GM12878 (cell line): Measurements from ENCODE around the gene DHDDS. TPM values are rescaled to one million over a fixed set of nuclear protein-coding genes. Genes with fewer than 3 reads are reported as not detected.

Experiments
- ATAC-seq: fragments of 200-7000 bp; cut with Tn5 transposase; 3 replicates; pipeline ENCODE4 v1.9.1; 2020; ENCODE audit warnings: mild to moderate bottlenecking, moderate library complexity
- BruUV-seq: library from RNA; stranded (reverse); fragments of 400-500 nt; replicated peaks from 2 replicates; lab custom pipeline; 2021; lab: Mats Ljungman, UMichigan
- CTCF ChIA-PET: fragments of 300-600 bp; sonication (Branson Sonifier 250); formaldehyde crosslinking; extraction: SDS; loops from one replicate; lab custom pipeline; 2021; ENCODE audit warnings: inconsistent platforms; lab: Yijun Ruan, JAX
- POLR2A ChIA-PET: fragments of 350-600 bp; formaldehyde crosslinking; extraction: SDS; loops from one replicate; lab custom pipeline; 2021; ENCODE audit warnings: inconsistent platforms; lab: Charles Lee
- RAD21 ChIA-PET: fragments of 300-600 bp; sonication (Branson Sonifier 250); formaldehyde crosslinking; loops from one replicate; lab custom pipeline; 2023; ENCODE audit warnings: antibody characterized with exemption; ENCODE audit not compliant: unreplicated experiment; lab: Charles Lee
- SMC1A ChIA-PET: fragments of 300-600 bp; sonication (Branson Sonifier 250); formaldehyde crosslinking; loops from one replicate; lab custom pipeline; 2023; ENCODE audit not compliant: unreplicated experiment, uncharacterized antibody; lab: Charles Lee
- DNase-seq: peaks from one replicate; pipeline ENCODE4 v3.0.0-alpha.2; 2011; ENCODE audit warnings: low read depth, low spot score
- FAIRE-seq: peaks from 3 replicates; lab custom pipeline; 2011; peaks lifted over from hg19 to GRCh38; lab: Jason Lieb, UNC
- H2AFZ ChIP-seq: 2 replicates; pipeline ENCODE4 v1.6.0; 2011; ENCODE audit warnings: low read depth, low read length, control low read depth; ENCODE audit not compliant: control insufficient read depth
- H3K27ac ChIP-seq: 2 replicates; pipeline ENCODE4 v1.5.1; 2011; ENCODE audit warnings: control low read depth; ENCODE audit not compliant: control insufficient read depth, insufficient read depth
- H3K27me3 ChIP-seq, 2 experiments: replicated peaks in 1 of 2; 2 replicates each; pipeline versions ENCODE4 v1.6.0 to v1.6.1; 2011; ENCODE audit warnings: low read length in 1 of 2; ENCODE audit not compliant: control insufficient read depth in 2 of 2, insufficient read depth in 2 of 2
- H3K36me3 ChIP-seq, 2 experiments: 2 replicates each; pipeline ENCODE4 v1.5.1; 2011; ENCODE audit warnings: low read length in 1 of 2; ENCODE audit not compliant: control insufficient read depth in 2 of 2, insufficient read depth in 2 of 2
- H3K4me1 ChIP-seq: 2 replicates; pipeline ENCODE4 v1.6.1; 2011; ENCODE audit warnings: mild to moderate bottlenecking, low read length, moderate library complexity, mixed read lengths; ENCODE audit not compliant: control insufficient read depth, insufficient read depth
- H3K4me2 ChIP-seq: 2 replicates; pipeline ENCODE4 v1.6.0; 2011; ENCODE audit warnings: control low read depth; ENCODE audit not compliant: control insufficient read depth, insufficient read depth
- H3K4me3 ChIP-seq: fragments of 200-600 bp; sonication (generic); 2 replicates; pipeline ENCODE4 v1.5.1; 2016
- H3K79me2 ChIP-seq: 2 replicates; pipeline ENCODE4 v1.6.0; 2011; ENCODE audit warnings: low read length; ENCODE audit not compliant: control insufficient read depth, insufficient read depth
- H3K9ac ChIP-seq: 2 replicates; pipeline ENCODE4 v1.8.0; 2011; ENCODE audit warnings: low read length, control low read depth, mixed read lengths; ENCODE audit not compliant: control insufficient read depth, insufficient read depth
- H3K9me3 ChIP-seq: replicated peaks from 3 replicates; pipeline ENCODE4 v1.5.1; 2011; ENCODE audit warnings: mild to moderate bottlenecking, low read length; ENCODE audit not compliant: control insufficient read depth, insufficient read depth
- H4K20me1 ChIP-seq: 2 replicates; pipeline ENCODE4 v1.6.0; 2011; ENCODE audit not compliant: control insufficient read depth, insufficient read depth
- ASH2L ChIP-seq: fragments of 300-600, 200-600 bp; sonication (generic); IDR thresholded peaks from 2 replicates; pipeline ENCODE4 v1.6.1; 2017; ENCODE audit warnings: low read depth, mild to moderate bottlenecking, borderline replicate concordance
- BRCA1 ChIP-seq: IDR thresholded peaks from 2 replicates; pipeline ENCODE4 v1.6.1; 2011; ENCODE audit warnings: low read depth, low read length, improper control_type of control experiment
- CBFB ChIP-seq: IDR thresholded peaks from 2 replicates; pipeline ENCODE4 v1.6.1; 2016; ENCODE audit warnings: antibody characterized with exemption, low read depth
- CBX3 ChIP-seq: fragments of 200-600 bp; sonication (generic); IDR thresholded peaks from 2 replicates; pipeline ENCODE4 v1.6.1; 2016; ENCODE audit warnings: low read depth, borderline replicate concordance
- GATAD2B ChIP-seq: fragments of 450-650 bp; conservative IDR thresholded peaks from 2 replicates; pipeline ENCODE4 v1.6.1; 2017; ENCODE audit warnings: low read depth, mild to moderate bottlenecking, moderate library complexity
- JUND ChIP-seq: IDR thresholded peaks from 2 replicates; pipeline ENCODE4 v1.6.1; 2012; ENCODE audit warnings: low read depth, mild to moderate bottlenecking, low read length, improper control_type of control experiment, moderate library complexity
- LARP7 ChIP-seq: fragments of 450-650 bp; IDR thresholded peaks from 2 replicates; pipeline ENCODE4 v1.6.1; 2017; ENCODE audit warnings: mild to moderate bottlenecking
- MAX ChIP-seq: IDR thresholded peaks from 2 replicates; pipeline ENCODE4 v1.6.1; 2012; ENCODE audit warnings: low read depth, low read length, improper control_type of control experiment
- MEF2B ChIP-seq: fragments of 450-650 bp; IDR thresholded peaks from 2 replicates; pipeline ENCODE4 v1.6.1; 2018; ENCODE audit warnings: mild to moderate bottlenecking, moderate library complexity; ENCODE audit not compliant: partially characterized antibody, poor library complexity, severe bottlenecking
- MXI1 ChIP-seq: fragments of 150-350 bp; IDR thresholded peaks from 2 replicates; pipeline ENCODE4 v1.6.1; 2011; ENCODE audit warnings: low read depth, mild to moderate bottlenecking, inconsistent platforms, low read length, improper control_type of control experiment
- MYC ChIP-seq: IDR thresholded peaks from 2 replicates; pipeline ENCODE4 v1.6.1; 2011; ENCODE audit warnings: mild to moderate bottlenecking, low read length, moderate library complexity, inconsistent platforms; ENCODE audit not compliant: insufficient read depth, insufficient replicate concordance, insufficient read length, severe bottlenecking
- PAX5 ChIP-seq: IDR thresholded peaks from 2 replicates; pipeline ENCODE4 v1.6.1; 2011; ENCODE audit warnings: low read depth, low read length, borderline replicate concordance
- POLR2A ChIP-seq: IDR thresholded peaks from 2 replicates; pipeline ENCODE4 v1.6.1; 2011; ENCODE audit warnings: low read depth, mild to moderate bottlenecking, low read length
- POU2F2 ChIP-seq: IDR thresholded peaks from 3 replicates; pipeline ENCODE4 v1.6.1; 2011; ENCODE audit warnings: low read depth, mild to moderate bottlenecking, low read length, borderline replicate concordance
- SIX5 ChIP-seq: IDR thresholded peaks from 2 replicates; pipeline ENCODE4 v1.6.1; 2011; ENCODE audit warnings: mild to moderate bottlenecking, low read depth, low read length, moderate library complexity; ENCODE audit not compliant: severe bottlenecking
- SMAD1 ChIP-seq: fragments of 450-650 bp; IDR thresholded peaks from 2 replicates; pipeline ENCODE4 v1.6.1; 2018; ENCODE audit warnings: mild to moderate bottlenecking, low read depth; ENCODE audit not compliant: partially characterized antibody
- TAF1 ChIP-seq: IDR thresholded peaks from 2 replicates; pipeline ENCODE4 v1.6.1; 2011; ENCODE audit warnings: mild to moderate bottlenecking, low read depth, low read length, borderline replicate concordance
- ZBTB40 ChIP-seq: fragments of 450-650 bp; IDR thresholded peaks from 2 replicates; pipeline ENCODE4 v1.6.1; 2016; ENCODE audit warnings: mild to moderate bottlenecking, moderate library complexity, borderline replicate concordance
- ZNF24 ChIP-seq: fragments of 450-650 bp; IDR thresholded peaks from 2 replicates; pipeline ENCODE4 v1.6.1; 2017; ENCODE audit warnings: antibody characterized with exemption, mild to moderate bottlenecking
- WGBS: methylation state at CpG from one replicate; pipeline ENCODE4 v1.1.6; 2016; ENCODE audit warnings: low lambda C conversion rate; ENCODE audit not compliant: insufficient replicate concordance, insufficient coverage; ENCODE audit errors: missing lambda C conversion rate; 5-methylcytosine and 5-hydroxymethylcytosine counted together
- in situ Hi-C: fragments of 300-500 bp; cut with MboI; formaldehyde crosslinking; loops from 9 replicates; pipeline ENCODE4 v1.14.3; 2018; ENCODE audit warnings: mixed read lengths
- intact Hi-C: fragments of 100-400 bp; cut with micrococcal nuclease; formaldehyde crosslinking; loops from one replicate; pipeline ENCODE4 v1.14.2; 2022; ENCODE audit not compliant: unreplicated experiment
- polyA plus RNA-seq, 11 experiments: library from polyadenylated mRNA; depleted of rRNA in 4 of 11; unstranded in 6 of 11; stranded (reverse) in 5 of 11; fragments of >200 nt; fragmentation: Nextera tagmentation in 4 of 11; fragmentation: Illumina TruSeq in 1 of 11; extraction: Ambion mirVana in 4 of 11; extraction: Trizol in 1 of 11; gene quantifications; 1 replicate in 1 of 11; 2 replicates in 10 of 11; pipeline versions ENCODE4 v1.2.1 to v1.2.3, GENCODE V29; 2011 to 2016; ENCODE audit warnings: inconsistent platforms in 2 of 11, missing spikeins in 2 of 11, low read depth in 1 of 11
- total RNA-seq, 4 experiments: library from RNA; depleted of rRNA in 3 of 4; stranded (reverse); fragments of >200 nt in 3 of 4; fragmentation: Illumina TruSeq in 1 of 4; extraction: Trizol in 1 of 4; gene quantifications; 2 replicates each; pipeline versions ENCODE4 v1.2.1 to v1.2.3, GENCODE V29; 2013 to 2021

Gene DHDDS
- total and polyA plus RNA-seq, 10 of the 15 experiments (the other 5 are each of a cell fraction or from before 2014, with no cell fraction given) = 22.7 to 47.5 (median 36.4) TPM

- TF ChIP-seq SMAD1 (no peak), POU2F2 (no peak), MEF2B (no peak), MXI1 (no peak), SIX5 (no peak), ZNF24 (no peak), TAF1 (no peak), JUND (no peak), BRCA1 (no peak), CBFB (no peak)
Measured at GRCh38 chr1:26438041-26438440, 5.9 kb downstream of the DHDDS start (continued).

GRCh38 chr1:26440259-26440658, 8.1 kb downstream of the DHDDS start:
- in situ Hi-C loops = no loop called here
- Histone ChIP-seq H3K27me3 (no peaks in the 10 kb centered on the region), H3K36me3 (peaks cover 2 to 23% of the 10 kb centered on the region in 2 experiments), H3K4me3 (no peak overlapping the region), H3K9ac (no peak overlapping the region), H3K79me2 (no peaks in the 10 kb centered on the region), H4K20me1 (no peaks in the 10 kb centered on the region), H3K27ac (no peak overlapping the region), H2AFZ (no peak overlapping the region), H3K9me3 (no peaks in the 10 kb centered on the region), H3K4me1 (no peaks in the 10 kb centered on the region), H3K4me2 (no peak overlapping the region)
- intact Hi-C loops = no loop called here
- no TSS peak for BruUV-seq
- no peak for ATAC-seq
- FAIRE-seq = no peak
- CTCF ChIA-PET = interaction anchor here (0.7 to 1.8 kb wide), 2 partner anchors 23 to 101 kb away, joined by 3 to 6 read pairs; no protein-coding TSS in a partner anchor
- POLR2A ChIA-PET = no interaction called here
- RAD21 ChIA-PET = no interaction called here
- WGBS = 94% methylated on average over 2 of the region's 2 CpGs
- SMC1A ChIA-PET = interaction anchor here (0.7 kb wide), 1 partner anchor 83 kb away, joined by 3 read pairs; no protein-coding TSS in a partner anchor
- no peak for DNase-seq
- TF ChIP-seq ASH2L (no peak), CBX3 (no peak), PAX5 (no peak), POLR2A (no peak), MYC (no peak), LARP7 (no peak), TAF1 (no peak), MAX (no peak), ZBTB40 (no peak), GATAD2B (no peak)
